Measurements from ENCODE around the gene NNT.

- TF ChIP-seq CTCF (IDR thresholded peaks at IDR 0.05) (no peak), POLR2AphosphoS5 (IDR thresholded peaks at IDR 0.05) (no peak), EP300 (IDR thresholded peaks at IDR 0.05; ENCODE audit: low read depth) (no peak)
These were observed 35.0 kb upstream of the NNT start for GRCh38 chr5:43567967-43568366.
